Middle frontal gyrus (tissue), 1 donor: ENCODE results near the gene KIAA1549.

Source experiments
- DNase-seq: peaks from one replicate; pipeline ENCODE4 v3.0.0-alpha.2; 2015; ENCODE audit warnings: low spot score; ENCODE audit errors: extremely low spot score

KIAA1549 gene

DNA sequence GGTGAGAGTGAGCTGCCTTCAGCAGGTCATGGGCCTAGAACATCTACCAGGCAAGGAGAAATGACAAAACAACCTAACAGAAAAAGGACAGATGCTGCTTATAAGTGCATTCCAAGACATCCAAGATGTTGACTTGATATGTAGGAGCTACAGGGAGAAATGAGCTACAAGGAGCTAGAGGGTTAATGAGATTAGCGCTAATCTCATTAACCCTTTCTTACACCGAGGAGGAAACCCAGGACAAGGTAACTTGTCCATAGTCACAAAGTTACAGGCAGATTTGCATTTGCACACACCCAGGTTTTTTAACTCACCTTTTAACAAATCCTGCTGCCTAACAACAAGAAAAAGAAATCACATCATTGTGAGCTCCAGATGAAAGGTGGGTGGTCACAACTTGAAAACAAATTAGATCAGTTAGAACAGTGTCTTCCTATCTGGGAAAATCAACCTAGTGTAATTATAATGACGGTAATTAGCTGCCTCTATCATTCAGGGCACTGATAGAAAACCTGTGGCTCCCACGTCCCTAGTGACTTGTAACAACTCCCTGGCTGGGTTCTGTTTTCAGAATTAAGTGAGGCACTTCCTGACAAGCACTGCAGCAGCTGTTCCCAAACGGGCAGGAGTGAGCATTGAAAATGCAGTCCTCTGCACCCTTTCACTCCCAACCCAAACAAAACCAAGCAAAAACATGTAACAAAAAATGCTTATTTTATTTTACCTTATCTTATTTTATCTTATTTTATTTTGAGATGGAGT is 5.7 kb downstream of the KIAA1549 start:
- DNase-seq, result no peak

DNA sequence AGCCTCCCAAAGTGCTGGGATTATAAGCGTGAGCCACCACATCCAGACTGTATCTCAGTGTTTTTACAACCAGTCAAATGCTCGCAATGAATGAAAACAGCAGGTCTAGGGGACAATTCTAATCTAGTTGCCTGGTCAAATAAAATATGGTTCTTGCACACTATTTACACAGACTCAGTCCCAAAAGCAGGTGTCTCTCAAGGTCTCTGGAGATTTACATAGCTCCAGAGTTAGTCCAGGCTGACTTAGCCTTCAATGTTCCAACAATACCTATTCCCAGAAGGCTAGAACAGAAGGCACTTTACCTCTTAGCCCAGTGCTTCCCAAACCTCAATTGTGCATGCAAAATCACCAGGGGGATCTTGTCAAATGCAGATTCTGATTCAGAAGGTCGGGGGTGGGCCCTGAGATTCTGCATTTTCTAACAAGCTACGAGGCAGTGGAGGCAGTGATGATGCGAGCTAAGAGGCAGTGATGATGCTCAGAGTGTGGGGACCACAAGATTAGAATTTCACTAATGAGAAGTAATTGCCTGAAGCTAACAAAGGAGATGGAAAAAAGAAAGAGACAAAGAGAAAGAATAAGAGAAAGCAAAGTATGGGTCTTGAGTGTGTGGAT is 6.4 kb downstream of the KIAA1549 start:
- DNase-seq, result no peak

DNA sequence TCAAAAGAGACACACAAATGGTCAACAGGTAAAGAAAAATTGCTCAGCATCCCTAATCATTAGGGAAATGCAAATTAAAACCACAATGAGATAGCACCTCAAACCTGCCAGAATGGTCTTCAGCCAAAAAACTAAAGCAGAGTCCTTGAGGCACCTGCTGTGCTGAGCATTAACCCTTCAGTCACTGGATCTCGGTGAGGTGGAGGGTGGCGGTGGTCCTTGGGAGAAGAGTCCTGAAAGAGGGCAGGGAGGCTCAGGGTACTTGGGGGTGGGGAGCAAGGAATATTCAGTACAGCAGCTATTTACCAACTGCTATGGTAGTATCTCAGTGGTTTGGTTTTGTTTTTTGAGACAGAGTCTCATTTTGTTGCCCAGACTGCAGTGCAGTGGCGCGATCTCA is 7.1 kb downstream of the KIAA1549 start:
- no peak for DNase-seq

DNA sequence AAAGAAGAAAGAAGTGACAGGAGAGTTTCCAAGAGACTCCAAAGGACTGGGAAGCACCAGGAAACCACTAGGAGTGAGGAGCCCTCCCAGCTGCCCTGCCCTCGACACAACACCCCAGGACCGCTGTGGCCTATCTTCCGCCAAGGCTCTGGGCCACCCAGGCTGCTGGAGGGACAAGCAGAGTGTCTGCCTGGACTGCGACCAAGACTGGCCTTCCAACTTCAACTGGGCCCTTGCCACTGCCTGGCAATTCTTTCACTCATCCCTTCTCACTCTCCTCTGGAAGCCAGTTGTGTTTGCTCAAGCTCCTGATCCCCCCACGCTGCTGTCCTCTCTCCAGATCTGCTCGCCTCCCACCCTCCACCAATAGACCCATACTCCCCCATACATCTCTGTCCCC is 10.2 kb downstream of the KIAA1549 start:
- no peak for DNase-seq

DNA sequence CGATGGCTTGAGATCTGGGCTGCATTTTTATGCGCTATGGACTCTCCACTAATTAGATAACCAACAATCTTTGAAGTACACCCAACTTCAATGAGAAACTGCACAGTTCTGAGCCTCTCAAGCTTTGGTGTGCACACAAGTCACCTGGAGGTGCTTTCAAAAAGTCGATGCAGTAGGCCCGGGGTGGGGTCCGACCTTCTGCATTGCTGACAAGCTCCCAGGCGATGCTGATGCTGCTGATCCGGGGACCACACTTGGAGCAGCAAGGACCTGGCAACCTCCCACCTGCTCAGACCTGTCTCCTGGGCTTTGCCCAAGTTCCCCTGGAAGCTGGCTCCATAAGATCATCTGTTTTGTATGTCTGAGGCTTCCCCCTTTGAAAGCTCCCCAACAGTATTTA is 10.7 kb downstream of the KIAA1549 start:
- no peak for DNase-seq

DNA sequence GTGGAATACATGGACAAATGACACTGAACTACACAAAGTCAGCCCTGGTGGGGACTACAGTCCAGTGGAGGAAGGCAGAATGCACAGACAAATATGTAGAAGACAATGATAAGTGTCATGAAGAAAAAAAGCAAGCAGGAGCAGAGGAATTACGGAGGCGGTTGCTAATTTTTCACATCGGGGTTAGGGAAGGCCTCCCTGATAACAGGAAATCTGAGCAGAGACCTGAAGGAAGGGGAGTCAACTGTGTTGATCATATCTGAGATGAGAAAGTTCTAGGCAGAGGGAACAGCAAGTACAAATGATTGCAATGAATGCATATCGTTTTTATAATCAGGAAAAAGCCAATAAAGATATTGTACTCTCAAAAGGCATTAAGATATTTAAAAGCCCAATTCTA is 14.0 kb downstream of the KIAA1549 start:
- no peak for DNase-seq

DNA sequence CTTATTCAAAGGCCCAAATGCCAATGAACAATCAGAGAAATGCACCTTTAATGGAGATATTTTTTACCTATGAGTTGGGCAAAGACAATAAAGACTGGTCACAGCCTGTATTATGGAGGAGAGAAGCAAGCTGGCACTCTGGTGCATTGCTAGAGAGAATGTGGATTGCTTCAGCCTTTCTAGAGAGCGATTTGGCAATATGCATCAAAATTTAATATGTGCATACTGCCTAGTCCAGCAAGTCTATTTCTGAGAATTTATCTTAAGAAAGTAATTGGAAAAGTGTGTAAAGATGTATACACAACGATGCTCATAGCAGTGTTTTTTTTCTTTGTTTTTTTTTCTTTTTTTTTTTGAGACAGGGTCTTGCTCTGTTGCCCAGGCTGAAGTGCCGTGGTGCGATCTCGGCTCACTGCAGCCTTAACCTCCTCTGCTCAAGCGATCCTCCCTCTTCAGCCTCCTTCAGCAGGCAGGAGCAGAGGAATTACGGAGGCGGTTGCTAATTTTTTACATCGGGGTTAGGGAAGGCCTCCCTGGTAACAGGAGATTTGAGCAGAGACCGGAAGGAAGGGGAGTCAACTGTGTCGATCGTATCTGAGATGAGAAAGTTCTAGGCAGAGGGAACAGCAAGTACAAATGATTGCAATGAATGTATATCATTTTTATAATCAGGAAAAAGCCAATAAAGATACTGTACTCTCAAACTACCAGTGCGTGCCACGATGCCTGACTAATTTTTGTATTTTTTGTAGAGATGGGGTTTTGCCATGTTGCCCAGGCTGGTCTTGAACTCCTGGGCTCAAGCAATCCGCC is 16.4 kb downstream of the KIAA1549 start:
- no peak for DNase-seq

DNA sequence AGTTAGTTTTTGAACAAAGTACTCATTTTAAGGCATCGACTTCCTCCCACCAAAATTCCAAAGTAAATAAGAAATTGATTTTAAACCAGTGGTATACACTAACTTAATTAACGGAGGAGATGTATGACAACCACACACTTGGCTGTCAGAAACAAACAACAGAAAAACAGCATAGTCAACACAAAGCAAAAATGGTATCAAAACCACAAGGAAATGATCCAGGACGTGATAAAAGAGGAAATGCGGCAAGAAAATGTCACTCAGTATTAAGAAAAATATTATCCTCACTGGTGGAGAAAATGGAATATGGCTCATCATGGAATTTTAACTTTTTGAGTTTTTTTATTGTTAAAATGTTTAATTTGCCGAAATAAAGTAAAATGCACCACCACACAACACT is 17.5 kb downstream of the KIAA1549 start:
- no peak for DNase-seq

DNA sequence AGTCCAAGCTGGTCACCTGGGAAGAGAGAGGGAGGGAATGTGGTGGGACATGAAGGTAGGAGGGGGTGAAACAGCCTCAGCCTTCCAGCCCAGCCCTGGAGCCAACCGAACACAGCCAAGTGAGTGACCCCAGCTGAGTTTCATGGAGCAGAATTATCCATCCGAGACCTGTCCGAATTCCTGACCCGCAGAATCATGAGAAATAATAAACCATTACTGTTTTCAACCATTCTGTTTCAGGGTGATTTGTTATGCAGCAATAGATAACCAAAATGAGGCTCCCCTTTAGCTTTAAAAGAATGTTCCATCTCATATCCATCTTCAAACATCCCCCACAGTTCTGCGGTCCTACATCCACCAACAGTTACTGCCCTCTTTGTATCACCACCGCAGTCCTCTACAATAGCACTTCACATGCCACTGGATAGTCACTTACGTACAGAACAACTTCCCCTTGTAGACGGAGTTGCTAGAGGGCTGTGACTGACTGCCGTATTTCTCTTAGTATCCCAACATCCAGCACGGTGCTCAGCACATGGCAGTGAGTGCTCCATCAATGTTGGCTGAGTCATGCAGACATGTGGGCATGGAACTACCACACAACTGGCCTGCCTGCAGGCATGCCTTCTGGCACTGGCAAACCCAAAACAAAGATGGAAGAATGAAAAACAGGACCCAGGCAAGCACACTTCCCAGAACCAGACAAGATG is 18.5 kb downstream of the KIAA1549 start:
- no peak for DNase-seq

DNA sequence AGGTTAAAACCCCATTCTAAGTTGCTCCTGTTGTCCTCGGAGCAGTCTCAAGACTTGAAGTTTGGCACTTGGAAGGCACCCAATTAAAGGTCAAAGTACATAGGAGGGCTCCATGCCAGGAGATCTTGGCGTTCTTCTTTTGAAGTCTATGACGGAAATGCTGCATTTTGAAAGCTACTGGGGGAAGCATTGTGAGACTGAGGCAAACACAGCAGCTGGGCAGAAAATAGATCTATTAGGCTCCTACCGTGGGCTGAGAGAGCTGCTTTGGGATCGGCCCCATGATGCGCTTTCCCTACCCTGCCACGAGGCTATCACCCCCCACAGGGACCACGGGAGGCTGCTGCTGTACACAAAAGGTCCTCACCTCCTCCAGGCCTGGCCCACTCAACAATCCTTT is 20.0 kb downstream of the KIAA1549 start:
- no peak for DNase-seq

DNA sequence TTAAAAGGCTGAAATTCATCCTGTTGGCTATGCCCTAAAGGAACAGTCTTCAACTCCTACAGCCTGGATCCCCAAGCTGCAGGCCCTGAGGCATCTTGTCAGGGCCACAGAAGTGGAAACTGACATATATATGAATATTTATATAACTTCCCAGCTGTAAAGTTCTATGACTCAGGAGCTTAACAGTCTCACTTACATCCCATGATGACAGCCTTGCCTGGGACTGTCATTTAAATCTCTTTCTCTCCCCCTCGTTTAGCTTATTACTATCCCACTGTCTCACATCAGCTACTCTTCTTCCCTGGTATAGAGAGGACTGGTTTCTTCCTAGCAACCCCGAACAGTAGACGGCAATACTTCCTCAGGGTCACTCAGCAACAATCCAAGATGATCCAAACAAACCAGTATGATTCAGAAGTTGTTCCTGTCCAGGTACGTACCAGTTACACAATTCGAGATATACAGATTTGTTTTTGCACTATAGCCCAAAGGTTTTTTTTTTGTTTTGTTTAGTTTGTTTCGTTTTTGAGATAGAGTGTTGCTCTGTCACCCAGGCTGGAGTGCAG is 22.7 kb downstream of the KIAA1549 start:
- DNase-seq, result no peak

DNA sequence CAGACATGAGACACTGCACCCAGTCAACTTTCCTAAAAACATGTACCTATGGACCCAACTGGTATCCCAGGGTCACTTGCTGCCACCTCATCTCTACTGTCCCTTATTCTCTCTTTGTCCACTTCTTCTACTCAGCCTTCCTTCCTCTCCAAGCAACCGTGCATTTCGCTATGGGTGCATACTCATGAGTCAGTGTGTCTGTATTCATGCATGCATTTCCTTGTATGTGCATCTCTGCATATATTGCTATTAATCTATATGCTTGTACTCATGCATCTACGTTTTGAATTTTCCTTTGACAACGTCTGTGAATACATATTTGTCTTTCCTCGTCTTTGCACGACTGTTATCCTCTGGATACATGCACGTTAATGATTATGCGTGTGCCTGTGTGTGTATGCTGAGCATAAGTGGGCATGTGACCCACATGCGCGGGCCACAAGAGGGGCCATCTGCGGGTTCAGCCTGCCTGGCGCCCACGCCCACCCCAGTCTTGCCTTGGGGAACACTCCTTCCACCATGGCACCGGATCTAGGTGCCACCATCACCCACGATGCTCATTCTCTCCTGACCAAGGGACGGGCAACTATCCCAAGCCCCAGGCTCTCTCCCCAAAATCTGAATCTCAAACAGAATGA is 23.3 kb downstream of the KIAA1549 start:
- DNase-seq, result no peak

DNA sequence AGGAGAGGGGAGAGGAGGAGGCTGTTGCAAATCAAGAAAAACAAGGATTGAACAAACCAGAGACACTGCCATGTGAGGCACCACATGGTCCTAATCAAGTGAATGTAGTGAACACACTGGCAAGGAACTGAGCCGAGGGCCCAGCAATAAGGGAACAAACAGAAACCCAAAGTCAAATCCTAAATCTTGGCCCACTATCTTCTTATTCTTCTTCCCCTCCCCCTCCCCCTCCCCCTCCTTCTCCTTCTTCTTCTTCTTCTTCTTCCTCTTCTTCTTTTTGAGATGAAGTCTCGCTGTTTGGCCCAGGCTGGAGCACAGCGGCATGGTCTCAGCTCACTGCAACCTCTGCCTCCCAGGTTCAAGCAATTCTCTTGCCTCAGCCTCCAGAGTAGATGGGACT is 24.0 kb downstream of the KIAA1549 start:
- no peak for DNase-seq

DNA sequence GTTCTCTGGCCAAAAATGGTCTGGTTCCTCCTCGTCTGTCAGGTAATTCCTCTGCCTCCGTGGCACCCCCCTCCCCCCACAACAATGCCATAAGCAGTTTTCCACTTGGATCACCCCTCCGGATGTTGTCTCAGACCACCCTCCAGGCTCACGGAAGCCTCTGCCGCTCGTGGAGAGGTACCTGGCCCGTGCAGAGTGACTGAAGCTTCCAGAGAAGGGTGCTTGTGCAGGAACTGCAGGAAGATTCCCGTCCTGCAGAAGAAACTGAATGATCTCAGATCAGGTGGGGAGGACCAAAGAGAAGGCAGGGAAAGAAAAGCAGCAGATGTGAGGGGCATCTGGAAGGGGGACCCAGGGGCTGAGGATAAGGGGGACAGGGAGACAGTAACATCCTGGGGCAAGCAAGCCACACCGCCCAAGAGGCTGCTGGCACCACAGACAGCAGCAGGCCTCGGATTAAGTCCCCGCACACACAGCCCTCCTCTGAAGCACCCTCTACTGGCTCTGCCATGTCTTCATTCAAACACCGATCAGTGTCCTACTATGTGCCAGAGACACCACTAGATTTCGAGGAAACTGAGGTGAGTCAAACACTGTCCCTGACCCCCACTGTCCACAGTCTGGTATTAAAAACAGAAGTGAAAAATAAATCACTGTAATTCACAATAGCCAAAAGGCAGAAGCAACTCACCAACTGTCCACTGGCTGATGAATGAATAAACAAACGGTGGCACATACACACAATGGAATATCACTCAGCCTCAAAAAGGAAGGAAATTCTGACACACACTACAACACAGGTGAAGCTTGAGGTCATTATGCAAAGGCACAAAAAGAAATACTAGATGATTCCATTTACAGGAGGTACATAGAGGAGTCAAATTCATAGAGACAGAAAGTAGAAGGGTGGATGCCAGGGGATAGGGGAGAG is 26.4 kb downstream of the KIAA1549 start:
- DNase-seq, result no peak

DNA sequence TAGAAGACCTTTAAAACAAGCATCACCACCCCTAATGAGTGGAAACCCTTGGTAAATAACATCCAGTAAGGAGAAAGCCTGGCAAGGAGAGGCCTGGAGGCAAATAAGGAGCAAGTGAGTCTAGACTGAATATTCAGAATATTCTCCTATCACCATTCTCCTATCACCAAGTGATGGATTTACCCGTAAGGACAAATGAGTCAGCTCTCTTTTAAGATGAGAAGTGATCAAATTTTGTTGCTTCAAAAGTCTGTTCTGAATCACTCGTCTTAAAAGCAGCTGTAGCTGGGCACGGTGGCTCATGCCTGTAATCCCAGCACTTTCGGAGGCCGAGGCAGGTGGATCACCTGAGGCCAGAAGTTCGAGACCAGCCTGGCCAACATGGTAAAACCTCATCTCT is 28.4 kb downstream of the KIAA1549 start:
- DNase-seq, result no peak

DNA sequence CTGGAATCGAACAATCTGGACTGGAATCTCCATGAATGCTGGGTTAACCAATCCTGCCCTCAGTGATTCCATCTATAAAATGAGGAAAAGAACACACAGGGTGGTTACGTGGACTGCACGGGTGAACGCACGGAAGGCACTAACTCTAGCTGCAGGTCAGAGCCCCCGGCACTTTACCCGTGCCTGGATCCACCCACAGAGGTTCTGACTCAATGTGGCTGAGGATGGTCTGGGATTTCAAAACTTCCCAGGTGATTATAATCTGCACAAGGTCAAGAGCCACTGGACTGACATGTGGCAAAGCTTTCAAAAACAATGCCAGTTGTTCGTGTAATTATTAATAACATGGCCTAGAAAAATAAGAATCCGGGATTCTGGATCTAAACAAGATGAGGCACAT is 29.2 kb downstream of the KIAA1549 start:
- no peak for DNase-seq

DNA sequence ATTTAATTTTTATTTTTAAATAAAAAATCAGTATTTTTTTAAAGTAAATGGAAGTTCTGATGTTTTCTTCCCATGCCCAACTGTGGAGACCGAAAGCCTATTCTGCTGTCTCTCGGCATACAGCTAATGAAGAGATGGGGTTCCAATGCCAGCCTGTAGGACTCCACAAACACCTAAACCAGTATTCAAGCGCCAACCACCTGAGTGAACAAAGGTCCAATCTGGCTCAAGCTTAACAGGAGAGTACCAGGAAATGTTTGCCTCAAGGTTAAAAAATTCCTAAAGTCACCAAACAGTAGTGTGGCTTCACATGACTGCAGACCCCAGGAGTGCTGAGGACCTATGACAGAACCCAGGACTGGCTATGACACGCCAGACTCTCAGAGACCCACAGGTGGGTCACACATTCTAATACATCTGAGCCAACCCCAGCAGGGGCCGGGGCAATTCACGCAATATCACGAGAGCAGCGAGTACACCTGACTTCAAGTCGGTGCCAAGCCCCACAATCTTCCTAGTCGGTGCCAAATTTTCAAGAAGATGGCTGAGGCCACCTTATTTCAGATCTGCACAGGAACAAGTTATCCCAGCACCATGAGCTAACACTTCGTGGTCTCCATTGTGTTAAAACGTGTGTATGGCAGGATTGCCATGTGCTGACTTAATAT is 31.6 kb downstream of the KIAA1549 start:
- no peak for DNase-seq

DNA sequence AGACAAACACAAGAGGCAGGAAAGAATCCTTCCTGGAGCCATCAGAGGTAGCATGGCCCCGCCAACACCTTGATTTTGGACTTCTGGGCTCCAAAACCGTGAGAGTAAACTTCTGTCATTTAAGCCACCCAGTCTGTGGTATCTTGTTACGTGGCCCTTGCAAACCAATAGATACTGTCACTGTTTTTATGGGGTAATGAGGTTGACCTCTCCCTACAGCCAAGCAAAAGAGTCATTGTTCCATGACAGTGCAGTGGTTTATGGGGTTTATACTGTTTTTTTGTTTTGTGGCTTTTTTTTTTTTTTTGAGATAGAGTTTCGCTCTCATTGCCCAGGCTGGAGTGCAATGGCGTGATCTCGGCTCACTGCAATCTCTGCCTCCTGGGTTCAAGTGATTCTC is 32.8 kb downstream of the KIAA1549 start:
- DNase-seq, result no peak

DNA sequence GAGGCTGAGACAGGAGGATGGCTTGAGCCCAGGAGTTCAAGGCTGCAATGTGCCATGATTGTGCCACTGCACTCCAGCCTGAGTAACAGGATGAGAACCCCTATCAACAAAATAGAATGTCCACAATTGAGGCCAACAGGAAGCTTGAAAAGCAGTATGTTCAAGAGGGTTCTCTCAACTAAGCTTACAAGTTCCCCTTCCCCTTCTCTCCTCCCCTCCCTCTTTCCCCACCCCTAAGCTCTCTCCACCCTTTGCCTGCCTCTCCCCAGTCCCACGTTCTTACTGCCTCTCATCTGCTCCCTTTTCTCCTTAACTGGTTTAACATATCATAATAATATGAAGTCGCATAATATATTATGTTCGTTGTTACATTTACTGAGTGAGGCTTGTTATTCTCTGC is 35.4 kb downstream of the KIAA1549 start:
- no peak for DNase-seq
